Measurements from ENCODE around the gene GET4.
"Not testable (repeated sequence)": the region's sequence is repeated elsewhere in the genome, so short reads cannot be mapped to it uniquely, and the experiment has no call there.

GET4 gene

DNA sequence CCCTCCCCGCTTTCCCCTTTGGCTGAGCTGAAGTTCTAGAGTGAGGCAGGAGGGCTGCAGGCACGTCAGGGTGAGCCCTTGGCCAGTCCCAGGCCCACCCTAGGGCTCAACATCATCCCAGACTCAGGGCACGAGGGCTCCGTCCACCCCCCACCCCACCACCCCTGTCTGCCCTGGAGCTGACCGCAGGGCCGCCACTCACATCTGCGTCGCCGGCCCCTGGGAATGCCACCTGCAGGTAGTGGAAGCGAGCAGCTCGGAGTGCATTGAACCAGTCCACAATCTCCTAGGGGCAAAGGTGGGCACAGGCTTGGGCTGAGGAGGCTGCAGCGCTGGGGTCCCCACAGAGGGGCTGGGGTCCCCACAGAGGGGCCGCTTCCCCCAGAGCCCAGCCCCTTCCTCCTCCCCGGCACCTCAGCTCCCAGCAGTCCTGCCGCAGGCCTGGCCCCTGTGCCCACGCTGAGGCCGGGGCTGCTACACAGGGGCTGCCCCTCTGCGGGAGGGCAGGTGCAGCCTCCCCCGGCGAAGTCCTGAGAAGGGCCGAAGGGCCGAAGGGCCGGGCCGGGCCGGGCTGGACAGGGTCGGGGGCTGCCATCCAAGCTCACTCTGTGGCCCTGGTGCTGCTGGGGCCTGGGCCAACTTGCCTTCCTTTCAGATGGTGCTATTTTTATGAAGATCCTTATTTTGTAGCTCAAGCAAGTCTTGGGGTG is 24.1 kb downstream of the GET4 start:
- no peak for DNase-seq

DNA sequence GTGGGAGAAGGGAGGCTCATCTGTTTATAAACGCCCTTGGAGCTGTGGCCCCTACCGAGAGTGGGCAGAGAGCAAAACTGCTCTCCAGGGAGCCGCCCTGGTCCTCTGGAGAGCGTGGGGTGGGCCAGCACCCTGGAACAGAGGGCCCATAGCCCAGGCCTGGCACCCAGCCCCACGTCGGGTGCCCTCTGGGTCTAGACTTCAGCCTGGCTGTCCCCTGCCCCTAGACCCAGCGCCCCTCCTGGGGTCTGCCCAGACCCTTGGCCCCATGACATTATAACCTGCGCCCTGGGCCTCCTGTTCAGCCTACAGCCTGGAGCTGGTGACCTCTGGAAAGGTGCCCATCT is 24.7 kb downstream of the GET4 start:
- no peak for DNase-seq

DNA sequence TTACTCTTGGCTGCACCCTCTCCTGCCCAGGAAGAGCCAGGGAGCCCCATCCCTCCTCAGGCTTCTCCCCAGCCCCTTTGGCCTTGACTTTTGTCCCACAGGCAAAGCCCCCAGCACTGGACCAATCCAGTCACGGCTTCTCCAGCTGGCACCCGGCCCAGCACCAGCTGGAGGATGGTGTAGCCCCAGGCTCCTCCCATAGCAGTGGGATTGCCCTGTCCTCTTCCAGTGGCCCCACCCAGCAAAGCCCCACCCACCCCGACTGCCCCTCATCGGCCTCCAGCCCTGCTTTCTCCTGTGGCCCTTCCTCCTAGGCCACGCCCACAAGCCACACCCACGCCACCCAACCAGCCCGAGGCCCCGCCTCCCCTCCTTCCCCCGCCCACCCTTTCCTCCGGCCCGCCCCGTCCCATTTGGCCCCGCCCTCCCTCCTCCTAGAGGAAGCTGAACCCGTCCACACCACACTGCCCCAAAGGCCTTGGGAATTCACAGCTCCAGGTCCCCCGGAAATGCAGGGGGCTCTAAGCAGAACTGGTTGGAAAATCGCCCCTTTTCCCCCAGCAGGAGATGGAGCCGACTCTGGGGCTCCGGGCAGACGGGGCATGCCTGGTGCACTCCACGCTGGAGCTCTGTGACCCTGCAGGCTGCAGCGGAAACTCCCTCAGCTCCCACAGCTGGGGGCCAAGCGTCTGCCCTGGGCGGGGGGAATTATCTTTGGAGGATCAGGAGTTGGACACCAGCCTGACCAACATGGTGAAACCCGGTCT is 25.2 kb downstream of the GET4 start:
- DNase-seq, result no peak

DNA sequence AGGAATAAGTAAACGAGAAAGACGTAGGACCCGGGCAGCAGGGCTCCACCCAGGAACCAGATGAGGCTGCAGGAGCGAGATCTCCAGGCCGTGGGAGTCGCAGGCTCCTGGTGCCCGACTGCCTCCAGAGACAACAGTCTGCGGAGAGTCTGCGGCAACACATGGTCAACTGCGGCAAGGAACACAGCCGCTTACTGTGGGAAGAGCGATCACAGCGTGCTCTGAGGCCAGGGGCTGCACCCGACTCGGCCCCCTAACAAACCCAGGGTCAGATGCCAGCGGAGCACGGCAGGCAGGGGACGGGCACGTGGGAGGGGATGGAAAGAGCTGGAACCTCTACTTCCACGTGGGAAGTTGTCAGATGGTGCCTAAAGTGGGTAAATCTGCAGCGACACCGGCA is 26.6 kb downstream of the GET4 start:
- no peak for DNase-seq

DNA sequence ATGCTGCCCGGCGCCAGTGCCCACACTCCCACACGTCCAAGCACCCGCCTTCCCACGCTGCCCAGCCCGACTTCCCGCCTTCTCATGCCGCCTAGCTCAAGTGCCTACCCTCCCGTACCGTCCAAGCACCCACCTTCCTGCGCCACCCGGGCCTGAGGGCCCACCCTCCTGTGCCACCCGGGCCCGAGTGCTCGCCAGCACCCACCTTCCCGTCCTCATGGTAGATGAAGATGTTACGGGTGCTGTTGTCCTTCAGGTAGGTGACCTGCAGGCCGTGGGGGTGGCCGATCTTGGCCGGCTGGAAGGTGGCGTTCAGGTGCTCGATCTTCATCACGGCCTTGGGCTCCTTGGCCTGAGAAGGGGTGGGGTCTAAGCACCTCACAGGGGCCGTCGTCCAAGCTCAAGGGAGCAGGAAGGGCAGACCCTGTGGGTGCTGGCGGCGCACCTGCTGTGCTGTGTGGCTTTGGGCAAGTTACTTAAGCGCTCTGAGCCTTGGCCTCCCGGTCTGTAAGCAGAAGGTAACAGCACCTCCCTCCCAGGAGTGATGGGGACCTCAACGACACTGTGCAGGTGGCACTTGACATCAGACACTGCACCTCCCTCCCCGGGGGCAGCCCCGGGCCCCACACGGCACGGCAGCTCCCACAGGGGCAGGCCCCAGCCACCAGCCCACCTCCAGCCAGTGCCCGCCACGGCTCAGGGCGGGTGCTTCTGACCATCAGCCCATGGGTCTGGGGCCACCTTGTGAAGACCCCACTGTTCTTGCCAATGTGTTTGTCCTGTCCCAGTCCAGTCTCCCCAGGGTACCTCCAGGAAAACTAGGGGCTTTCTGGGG is 27.8 kb downstream of the GET4 start:
- no peak for DNase-seq

DNA sequence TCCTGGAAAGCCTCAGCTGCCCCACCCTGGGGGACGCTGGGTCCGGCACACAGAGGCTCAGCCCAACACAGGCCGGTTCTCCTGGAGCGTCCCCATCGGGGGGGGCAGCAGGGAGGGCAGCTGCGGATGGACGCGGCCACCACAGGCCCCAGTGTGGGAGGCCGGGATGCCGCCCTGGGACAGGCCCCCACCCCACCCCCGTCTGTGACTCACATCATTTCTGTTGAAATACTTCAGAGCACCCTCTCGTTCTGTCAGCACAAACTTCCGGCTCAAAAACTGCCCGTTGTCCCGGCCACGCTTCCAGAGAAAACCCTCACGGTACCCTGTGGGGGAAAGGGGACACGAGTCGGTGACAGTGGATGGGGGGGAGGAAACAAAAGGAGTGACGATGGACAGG is 28.5 kb downstream of the GET4 start:
- DNase-seq, result no peak

DNA sequence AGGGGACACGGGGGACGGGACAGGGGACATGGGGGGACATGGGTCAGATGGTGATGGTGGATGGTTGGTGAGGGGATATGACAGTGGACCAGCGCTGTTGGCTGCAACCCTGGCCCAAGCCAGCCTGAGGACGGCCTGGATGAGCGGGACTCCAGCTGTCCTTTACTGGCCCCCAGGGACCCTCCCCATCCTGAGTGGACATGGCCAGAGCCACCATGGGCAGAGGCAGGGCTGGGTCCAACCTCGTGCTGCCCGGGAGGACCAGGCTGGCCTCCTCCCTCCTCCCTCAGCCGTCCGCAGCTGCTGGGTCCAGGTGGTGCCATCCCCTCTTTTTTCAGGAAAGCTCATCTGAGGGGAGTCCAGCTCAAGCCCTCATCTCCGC is 30.4 kb downstream of the GET4 start:
- no peak for DNase-seq

DNA sequence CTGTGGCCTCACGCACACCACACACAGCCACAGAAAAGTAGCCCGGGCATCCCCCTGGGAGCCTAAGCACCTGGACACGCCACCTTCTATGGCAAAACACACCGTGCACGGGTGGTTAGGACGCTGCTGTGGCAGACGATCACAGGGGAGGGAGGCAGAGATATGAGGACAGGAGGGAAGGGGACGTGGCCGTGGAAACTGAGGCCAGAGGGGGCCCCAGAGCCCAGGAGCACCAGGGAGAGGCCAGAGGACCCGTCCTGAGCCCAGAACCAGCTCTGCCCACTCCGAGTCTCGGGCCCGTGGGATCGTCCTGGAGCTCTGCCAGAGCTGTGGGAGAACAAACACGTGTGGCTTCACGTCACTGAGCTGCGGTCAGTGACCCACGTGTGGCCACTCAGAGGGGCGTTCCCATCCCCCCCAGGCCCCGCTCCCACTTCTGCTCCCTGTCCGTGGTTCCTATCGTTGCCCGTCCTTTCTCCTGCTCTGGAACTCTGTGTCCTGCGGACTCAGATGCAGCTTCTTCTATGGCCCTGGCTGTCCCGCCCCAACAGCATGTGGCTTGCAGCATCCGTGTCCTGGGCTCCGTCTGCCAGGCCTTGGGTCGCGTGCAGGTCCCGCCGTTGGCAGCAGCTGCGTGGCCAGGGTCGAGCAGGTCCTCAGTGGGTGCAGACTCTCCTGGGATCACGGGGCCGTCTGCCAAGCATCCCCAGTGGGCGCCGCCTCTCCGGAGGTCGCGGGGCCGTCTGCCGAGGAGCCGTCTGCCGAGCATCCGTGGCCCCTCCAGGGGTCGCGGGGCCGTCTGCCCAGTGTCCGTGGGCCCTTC is 31.0 kb downstream of the GET4 start:
- no peak for DNase-seq

DNA sequence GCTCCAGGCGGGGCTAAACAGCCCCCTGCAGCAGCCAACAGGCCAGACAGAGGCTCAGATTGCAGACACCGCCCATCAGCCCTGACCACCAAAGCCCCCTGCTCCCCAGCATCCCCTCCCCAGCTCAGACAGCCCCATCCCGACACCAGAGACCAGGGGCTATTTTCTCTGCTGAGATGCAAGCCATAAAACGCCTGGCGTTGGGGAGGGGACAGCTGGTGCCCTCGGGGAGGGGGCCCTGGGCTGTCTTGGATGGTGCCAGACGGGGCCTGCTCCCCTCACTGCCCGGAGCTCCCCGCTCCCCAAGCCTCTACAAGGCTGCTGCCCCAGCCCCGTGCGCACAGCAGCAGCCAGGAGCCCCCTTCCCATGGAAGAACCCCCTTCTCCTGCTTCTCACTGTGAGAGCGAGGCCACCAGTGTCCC is 31.8 kb downstream of the GET4 start:
- DNase-seq, result no peak

DNA sequence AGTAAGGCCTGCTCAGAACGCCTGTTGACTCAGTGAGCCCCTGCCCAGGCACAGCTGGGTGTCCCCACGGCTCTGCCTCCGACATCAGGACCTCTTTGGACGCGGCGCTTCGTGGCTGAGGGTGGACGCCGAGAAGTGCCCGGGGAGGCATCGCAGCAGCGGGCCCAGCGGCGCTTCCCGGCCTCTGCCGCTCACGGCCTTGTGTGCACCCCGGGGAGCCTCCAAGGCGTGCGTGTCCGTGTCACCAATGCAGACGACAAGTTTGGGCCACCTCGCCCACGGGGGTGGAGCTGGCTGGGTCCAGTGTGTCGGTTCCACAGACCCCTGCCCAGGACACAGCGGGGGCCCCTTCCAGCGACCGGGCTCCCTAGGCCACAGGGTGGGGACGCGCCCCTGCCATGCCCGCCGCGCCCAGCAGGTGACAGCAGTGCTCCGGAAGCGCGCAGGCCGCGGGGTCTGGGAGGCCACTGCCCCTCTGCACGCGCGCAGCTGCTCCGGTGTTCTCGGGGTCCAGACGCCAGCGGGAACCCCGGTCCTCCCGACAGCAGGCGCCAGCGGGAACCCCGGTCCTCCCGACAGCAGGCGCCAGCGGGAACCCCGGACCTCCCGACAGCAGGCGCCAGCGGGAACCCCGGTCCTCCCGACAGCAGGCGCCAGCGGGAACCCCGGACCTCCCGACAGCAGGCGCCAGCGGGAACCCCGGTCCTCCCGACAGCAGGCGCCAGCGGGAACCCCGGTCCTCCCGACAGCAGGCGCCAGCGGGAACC is 32.4 kb downstream of the GET4 start:
- DNase-seq, result not testable (repeated sequence)

DNA sequence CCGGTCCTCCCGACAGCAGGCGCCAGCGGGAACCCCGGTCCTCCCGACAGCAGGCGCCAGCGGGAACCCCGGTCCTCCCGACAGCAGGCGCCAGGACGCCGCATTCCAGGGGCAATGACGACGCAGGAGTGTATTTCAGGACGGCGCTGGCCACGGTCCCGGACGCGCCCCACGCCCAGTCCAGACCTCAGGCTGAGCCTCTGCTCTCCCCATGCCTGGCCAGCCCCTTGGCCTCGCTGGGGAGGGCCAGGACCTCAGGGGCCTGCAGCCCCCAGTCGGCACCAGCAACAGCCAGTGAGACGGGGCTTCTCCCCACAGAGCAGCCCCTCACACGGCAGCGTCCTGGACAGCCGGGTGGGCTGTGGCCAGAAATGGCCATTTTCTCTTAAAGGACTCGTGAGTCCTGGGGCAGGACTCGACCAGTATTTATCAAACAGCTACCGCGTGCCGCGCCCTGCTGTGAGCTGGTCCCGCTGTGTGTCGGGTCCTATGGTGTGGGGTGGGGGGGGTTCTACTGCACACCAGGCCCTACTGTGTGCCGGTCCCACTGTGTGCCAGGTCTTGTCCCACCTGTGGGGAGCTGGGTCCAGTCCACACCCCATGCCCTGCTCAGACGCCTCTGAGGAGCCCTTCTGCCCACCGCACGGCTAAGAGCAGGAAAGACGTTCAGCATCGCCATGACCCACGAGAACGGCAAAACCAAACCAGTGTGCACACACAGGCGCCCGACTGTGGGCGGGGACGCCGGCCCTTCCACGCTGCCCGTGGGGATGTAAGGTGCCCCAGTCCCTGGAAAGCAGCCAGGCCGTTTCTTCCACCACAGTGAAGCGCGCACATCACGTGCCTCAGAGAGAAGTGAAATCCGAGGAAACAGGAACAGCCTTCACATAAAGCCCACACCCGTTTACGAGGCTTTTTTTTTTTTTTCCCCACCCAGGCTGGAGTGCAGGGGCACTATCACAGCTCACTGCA is 33.3 kb downstream of the GET4 start:
- DNase-seq, result no peak

DNA sequence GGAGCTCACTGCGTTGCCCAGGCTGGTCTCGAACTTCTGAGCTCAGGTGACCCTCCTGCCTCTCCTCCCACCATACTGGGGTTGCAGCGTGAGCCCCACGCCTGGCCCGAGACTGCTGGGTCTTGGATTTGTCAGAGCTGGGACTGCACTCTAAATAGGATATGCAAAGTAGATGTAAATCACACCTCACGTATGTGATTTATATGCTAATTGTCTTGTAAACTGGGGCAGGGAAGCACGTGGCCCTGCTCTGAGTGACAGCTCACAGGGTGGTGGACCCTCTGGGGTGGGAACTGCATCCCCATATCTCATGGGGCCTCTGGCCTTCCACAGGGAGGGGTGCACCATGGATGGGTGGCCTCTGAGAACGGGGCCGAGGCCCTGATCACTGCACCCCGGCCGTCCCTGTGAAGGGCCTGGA is 34.1 kb downstream of the GET4 start:
- no peak for DNase-seq

DNA sequence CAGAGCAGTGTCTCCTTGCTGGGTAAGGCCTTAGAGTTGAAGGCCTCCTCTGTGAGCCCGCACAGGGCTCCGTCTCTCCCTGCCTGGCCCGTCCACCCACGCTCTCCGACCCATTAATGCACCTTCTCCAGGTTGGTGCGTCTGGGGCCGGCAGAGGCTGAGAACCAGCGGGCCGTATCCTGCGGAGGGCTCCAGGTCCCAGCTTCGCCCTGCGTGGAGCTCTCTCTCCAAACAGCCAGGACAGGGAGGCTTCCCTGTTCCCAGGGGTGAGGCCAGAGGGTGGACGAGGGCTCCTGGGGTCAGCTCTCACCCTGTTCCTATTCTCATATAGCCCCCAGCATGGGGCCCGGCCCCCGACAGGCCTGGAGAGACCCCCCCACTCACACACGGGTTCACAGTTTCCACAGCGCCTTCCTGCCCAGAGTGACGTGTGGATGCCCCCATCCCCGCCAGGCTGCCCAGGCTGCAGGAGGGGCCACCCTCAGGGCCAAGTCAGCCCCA is 34.6 kb downstream of the GET4 start:
- DNase-seq, result no peak

DNA sequence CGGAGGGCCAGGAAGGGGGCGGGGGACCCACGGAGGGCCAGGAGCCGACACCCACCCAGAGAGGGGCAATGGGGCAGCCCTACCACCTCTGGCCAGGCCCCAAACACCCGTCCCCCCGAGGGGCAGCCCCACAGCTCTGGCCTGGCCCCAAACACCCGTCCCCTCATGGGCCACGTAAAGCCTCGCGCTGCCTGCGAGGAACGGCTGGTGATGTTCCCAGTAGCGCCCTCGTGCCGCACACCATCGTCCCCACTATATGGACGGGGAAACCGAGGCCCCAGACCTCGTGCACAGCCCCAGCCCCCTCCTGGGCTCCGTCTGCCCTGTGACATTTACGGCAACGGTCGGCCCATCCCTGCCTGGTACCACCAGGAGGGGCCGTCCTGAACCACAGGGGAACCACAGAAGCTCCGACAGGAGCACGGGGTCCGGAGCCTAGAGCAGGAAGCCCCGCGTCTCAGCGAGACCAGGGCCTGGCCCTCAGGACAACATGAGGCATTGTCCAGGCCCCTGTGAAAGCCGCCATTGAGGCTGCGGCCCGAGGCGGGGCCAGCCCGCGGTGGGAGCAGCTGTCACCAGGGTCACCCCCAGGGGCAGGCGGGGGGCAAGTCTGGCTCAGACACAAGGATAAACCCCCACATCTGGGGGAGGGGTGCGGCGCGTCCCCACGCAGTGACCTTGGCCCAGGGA is 35.6 kb downstream of the GET4 start:
- DNase-seq, result no peak

DNA sequence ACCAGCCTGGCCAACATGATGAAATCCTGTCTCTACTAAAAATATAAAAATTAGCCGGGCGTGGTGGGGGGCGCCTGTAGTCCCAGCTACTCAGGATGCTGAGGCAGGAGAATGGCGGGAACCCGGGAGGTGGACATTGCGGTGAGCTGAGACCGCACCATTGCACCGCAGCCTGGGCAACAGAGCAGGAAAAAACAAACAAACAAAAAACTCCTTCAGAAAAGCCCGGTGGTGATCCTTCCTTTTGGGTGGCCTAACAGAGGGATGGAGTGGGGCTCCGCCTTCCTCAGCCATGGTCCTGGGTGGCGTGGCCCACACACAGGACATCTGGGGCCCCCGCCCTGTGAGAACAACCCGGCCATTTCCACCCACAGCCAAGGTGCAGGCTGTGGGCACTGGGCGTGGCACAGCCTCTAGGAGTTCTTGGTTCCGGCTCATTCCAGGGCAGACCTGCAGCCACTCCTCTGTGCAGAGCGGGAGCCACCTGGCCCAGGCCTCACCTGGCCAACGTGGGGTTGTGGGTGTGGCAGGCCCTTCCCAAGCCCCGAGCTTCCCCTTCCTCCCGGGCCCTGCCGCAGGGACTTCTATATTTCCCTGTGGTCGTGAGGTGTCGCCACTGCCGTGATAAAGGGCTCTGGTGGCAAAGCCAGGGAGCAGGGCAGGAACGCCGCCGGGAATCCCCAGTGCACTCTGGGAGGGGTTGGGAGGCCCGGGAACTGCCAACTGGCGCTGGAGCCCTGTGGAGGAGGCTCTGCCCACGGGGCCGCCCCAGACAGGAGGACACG is 37.6 kb downstream of the GET4 start:
- no peak for DNase-seq

DNA sequence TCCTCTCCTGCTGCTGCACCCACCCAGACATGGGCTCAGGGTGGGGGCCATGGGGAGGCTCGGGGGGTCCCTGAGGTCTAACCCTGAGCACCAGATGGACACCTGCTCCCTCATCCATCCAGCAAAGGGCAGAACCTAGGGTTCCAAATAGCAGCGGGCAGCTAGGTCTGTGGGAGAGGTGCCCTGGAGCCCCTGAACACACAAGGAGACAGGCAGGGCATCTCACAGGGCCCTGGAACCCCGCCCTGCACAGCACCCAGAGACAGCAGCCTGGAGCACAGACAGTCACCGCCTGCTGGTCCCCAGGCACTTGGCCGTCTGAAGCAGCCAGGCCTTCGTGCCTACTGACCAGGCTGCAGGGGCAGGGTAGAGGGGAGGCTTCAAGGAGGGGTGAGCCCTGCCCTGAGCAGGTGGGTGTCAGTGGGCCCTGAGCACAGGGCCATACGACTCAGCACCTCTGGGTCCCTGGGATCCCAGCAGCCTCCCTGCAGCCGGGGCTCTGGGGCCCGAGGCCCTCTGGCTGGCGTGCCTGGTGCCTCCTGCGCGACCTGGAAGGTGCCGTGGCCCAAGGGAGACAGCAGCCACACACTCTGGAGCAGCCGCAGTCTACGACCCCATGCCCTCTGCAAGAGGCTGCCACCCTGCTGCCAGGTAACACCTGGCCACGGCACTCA is 38.3 kb downstream of the GET4 start:
- DNase-seq, result no peak

DNA sequence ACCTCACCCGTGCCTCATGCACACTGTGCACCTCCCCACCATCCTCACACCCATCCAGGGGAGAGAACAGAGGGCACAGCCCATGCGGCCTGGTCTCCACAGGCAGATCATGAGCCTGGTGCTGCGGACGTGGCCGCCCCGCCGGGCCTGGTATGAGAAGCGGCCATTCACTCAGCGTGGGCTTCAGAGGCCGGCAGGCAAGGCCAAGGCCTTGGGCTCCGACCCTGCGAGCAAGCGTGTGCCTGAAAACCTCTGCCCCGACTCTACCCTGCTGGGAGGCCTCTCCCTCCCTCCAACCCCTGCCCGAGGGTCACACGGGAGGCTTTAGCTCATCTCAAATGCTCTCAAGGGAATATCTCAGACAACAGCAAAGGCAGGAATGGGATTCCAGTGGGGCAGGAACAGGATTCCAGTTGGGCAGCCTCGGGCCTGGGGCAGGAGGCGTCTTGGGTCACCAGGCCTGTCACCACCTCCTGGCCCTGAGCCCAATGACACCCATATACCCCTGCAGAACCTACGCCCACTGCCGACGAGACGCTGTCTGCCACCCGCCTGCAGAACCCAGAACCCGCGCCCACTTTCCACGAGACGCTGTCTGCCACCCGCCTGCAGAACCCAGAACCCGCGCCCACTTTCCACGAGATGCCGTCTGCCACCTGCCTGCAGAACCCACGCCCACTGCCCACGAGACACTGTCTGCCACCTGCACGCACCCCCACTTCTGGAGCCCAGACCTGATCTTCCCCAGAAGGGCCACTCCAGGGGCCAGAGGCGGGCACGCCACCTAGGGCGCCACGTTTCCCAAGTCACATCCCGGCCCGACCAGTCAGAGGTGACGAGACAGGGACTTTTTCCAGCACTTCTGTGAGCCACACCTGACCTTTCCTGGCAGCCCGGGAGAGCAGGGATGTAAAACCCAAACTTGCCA is 39.2 kb downstream of the GET4 start:
- DNase-seq, result no peak
